ENCODE data around the gene CDC26. TPM values are rescaled to one million over a fixed set of nuclear protein-coding genes. Genes with fewer than 3 reads are reported as not detected.

Gene CDC26
- total and polyA plus RNA-seq, 12 donors: 25.7 to 63.7 (median 29.3) TPM

- Histone ChIP-seq H3K27ac (no peak overlapping the region), H3K4me1 (replicated peaks in 1 of 2) (no peaks in the 10 kb centered on the region), H3K4me3 (no peak overlapping the region), H3K27me3 (no peaks in the 10 kb centered on the region), H3K36me3 (replicated peaks in 1 of 2) (peaks cover 0 to 52% of the 10 kb centered on the region in 2 donors), H3K9me3 (replicated peaks in 1 of 3) (no peaks in the 10 kb centered on the region)
- intact Hi-C loops (cut with DNase I): no loop called here
- TF ChIP-seq CTCF (IDR thresholded peaks at IDR 0.05) (no peak), POLR2A (IDR thresholded peaks at IDR 0.05) (no peak)
- DNase-seq: no peak
- WGBS, 4 donors: 87 to 92% (median 90%) methylated on average over 7 of the region's 7 CpGs
Observed at GRCh38 chr9:113293285-113293878, 18.0 kb upstream of the CDC26 start.

GRCh38 chr9:113290052-113290607 lies 14.8 kb upstream of the CDC26 start:
- H3K9me3 ChIP-seq (replicated peaks in 1 of 3): no peaks in the 10 kb centered on the region
- TF ChIP-seq CTCF (IDR thresholded peaks at IDR 0.05): no peak
- TF ChIP-seq POLR2A (IDR thresholded peaks at IDR 0.05): no peak
- no peaks in the 10 kb centered on the region for H3K27me3 ChIP-seq
- H3K36me3 ChIP-seq (replicated peaks in 1 of 2): peaks cover 0 to 82% of the 10 kb centered on the region in 2 donors
- WGBS, 4 donors: 88 to 96% (median 90%) methylated on average over 6 of the region's 6 CpGs
- no peaks in the 10 kb centered on the region for H3K4me1 ChIP-seq (replicated peaks in 1 of 2)
- no peak overlapping the region for H3K27ac ChIP-seq
- DNase-seq: no peak
- intact Hi-C loops (cut with DNase I): no loop called here
- no peak overlapping the region for H3K4me3 ChIP-seq

- no peak for DNase-seq
- no peaks in the 10 kb centered on the region for H3K4me1 ChIP-seq (replicated peaks in 1 of 2)
- H3K9me3 ChIP-seq (replicated peaks in 1 of 3): no peaks in the 10 kb centered on the region
- TF ChIP-seq CTCF (IDR thresholded peaks at IDR 0.05) (no peak), POLR2A (IDR thresholded peaks at IDR 0.05) (no peak)
- intact Hi-C loops (cut with DNase I): no loop called here
- H3K27ac ChIP-seq: no peak overlapping the region
- peaks cover 0 to 93% of the 10 kb centered on the region in 2 donors for H3K36me3 ChIP-seq (replicated peaks in 1 of 2)
- H3K27me3 ChIP-seq: no peaks in the 10 kb centered on the region
- H3K4me3 ChIP-seq: no peak overlapping the region
- WGBS, 4 donors: 92 to 100% (median 96%) methylated on average over 2 of the region's 2 CpGs
Observed at GRCh38 chr9:113289091-113289490, 13.7 kb upstream of the CDC26 start.

- WGBS, 4 donors: 94 to 96% (median 95%) methylated on average over 4 of the region's 4 CpGs
- H3K27me3 ChIP-seq: no peaks in the 10 kb centered on the region
- H3K4me1 ChIP-seq (replicated peaks in 1 of 2): peaks cover 2 to 21% of the 10 kb centered on the region in 2 donors
- no peak for DNase-seq
- TF ChIP-seq POLR2A (IDR thresholded peaks at IDR 0.05) (no peak), CTCF (IDR thresholded peaks at IDR 0.05) (no peak)
- H3K27ac ChIP-seq: no peak overlapping the region
- intact Hi-C loops (cut with DNase I): no loop called here
- H3K4me3 ChIP-seq: no peak overlapping the region
- H3K36me3 ChIP-seq (replicated peaks in 1 of 2): peaks cover 0 to 71% of the 10 kb centered on the region in 2 donors
- H3K9me3 ChIP-seq (replicated peaks in 1 of 3): no peaks in the 10 kb centered on the region
Observed at GRCh38 chr9:113281356-113281755, 6.0 kb upstream of the CDC26 start.

Data from adrenal gland (tissue), 12 donors.